Middle frontal gyrus (tissue), 1 donor: Measurements from ENCODE around the gene GPR3.
"Not testable (repeated sequence)": the region's sequence is repeated elsewhere in the genome, so short reads cannot be mapped to it uniquely, and the experiment has no call there.

Experiments used
- DNase-seq: peaks from one replicate; pipeline ENCODE4 v3.0.0-alpha.2; 2015; ENCODE audit warnings: low spot score; ENCODE audit errors: extremely low spot score

Gene GPR3

DNA sequence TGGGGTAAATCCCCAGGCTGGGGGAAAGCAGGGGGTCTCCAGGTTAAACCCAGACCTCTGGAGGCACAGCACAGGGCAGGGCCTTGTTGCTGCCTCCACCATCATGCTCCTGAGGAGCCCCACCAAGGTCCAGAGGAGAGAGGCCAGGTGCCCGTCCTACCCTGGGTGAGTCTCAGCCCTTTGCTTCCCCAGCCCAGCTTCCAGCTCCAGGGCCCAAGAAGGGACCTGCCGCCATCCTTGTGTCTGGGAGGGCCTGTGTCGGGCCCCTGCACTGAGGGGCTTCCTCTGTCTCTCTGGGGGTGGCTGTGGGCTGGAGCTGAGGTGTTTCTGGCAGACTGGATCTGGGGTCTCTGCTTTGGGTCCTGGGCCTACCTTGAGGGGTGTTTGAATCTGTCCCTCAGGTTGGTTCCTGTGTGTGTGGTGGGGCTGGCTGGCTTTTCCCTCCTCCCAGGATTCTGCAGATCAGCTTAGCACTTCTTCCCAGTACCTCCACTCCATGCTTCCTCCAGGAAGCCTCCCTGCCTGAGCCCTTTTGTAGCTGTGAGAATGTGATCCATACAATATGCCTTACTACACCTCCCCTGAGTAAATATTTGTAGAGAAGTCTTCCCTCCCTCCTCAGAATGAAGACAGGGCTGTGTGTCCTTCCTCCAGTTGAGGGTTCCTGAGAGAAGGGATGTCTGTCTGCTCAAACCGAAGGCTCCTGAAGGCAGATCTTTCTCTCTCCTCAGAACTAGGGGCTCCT is 6.2 kb downstream of the GPR3 start:
- DNase-seq: no peak

DNA sequence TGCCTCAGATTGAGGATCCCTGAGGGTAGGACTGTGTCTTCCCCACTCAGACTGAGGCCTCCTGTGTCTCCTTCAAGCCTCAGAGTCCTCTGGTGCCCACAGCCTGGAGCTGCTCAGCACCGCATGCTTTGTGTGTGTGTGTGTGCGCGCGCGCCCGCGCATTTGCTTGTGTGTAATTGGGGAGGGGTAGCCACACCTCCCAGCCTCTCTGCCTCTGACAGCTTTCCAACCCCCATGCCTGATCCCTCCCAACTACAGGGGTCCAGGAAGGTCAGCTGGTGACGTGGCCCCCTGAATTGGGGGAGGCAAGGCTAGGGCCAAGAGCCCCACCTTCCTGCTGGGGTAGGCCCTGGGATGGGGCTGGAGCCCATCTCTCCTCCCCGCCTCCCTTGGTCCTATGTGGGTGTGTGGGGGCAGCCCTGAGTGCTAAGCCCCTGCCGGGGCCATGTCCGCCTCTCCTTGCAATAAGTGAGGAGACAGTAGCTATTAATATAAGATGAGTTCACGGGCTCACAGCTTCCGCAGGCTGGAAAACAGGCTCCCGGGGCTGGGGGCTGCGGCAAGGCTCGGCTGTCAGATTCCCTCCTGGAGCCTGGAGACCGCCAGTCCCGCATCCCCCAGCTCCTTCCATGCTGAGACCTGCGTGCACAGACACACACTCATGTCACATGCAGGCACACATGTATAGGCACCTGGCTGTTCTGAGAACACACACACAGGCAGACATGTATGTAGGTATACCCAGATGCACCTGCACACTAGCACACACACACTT is 7.0 kb downstream of the GPR3 start:
- no peak for DNase-seq

- DNase-seq: no peak
Observed at GRCh38 chr1:27400082-27400962, 7.9 kb downstream of the GPR3 start.

- no peak for DNase-seq
Observed at GRCh38 chr1:27400963-27401341, 8.5 kb downstream of the GPR3 start.

DNA sequence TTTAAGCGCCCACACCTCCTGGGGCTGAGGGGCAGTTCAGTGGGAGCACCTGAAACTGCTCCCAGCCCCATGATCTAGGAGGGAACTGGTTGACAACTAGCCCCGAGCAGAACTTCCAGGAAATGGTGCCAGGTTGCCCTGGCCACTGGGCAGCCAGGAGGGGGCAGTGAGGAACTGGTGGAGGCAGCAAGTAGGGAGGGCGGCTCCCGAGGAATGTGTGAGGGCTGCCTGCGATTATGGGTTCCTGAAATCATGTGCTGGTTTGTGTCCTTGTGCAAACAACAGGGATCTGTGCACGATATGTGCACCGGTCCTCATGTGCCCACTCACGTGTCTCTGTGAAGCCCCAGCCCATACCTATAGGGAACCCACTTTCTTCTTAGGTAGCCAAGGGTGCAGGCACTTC is 9.9 kb downstream of the GPR3 start:
- DNase-seq: no peak

DNA sequence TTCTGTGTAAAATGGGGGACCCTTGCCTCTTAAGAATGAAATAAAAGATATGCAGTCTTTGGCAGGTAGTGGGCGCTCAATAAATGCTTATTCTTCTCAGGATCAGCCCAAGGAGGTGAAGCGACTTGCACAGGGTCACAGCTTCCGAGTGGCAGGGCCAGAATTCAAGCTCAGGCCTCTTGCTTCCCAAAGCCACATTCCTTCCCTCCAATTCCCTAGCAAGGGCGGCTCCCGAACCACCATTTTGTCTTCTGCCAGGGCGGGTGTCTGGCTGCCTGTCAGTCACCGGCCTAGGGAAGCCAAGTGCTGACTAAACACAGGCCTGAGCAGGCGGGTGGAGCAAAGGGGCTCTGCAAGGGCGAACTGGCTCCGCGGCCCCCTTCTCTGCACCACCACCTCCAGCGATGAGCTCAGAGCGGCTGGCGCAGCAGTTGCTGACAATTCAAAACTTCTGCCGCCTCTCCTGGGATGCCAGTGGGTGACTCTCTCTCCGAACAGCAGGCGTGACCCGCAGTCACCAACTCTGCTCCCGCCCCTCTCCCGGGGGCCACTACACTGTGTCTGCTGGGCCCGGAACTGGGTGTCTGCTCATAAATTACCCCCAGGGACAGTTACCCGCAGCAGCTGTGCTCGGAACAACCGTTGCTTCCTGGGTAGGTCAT is 10.8 kb downstream of the GPR3 start:
- no peak for DNase-seq

DNA sequence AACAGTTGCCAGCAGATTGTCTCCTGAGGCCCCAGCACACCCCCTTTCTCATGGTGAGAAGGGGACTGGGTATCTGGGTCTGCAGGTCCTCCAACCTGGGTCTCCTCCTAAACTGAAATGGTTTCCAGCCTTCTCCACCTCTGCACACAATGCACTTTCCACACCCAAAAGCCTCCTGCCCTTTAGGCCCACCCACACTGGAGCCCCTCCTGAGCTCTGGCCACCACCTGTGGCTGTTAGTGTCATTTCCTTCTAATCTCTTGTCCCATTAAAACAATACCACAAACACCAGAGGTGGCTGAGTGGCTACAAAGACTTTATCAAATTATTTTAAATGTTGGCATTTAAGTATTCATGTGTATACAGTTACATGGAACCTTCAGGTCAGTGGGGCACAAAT is 11.5 kb downstream of the GPR3 start:
- no peak for DNase-seq

GRCh38 chr1:27405074-27405473 is 12.7 kb downstream of the GPR3 start:
- no peak for DNase-seq

GRCh38 chr1:27405598-27406361 is 13.4 kb downstream of the GPR3 start:
- not testable (repeated sequence) for DNase-seq

GRCh38 chr1:27406362-27406680 is 13.9 kb downstream of the GPR3 start:
- DNase-seq: no peak

- not testable (repeated sequence) for DNase-seq
Observed at GRCh38 chr1:27406791-27407190, 14.4 kb downstream of the GPR3 start.

DNA sequence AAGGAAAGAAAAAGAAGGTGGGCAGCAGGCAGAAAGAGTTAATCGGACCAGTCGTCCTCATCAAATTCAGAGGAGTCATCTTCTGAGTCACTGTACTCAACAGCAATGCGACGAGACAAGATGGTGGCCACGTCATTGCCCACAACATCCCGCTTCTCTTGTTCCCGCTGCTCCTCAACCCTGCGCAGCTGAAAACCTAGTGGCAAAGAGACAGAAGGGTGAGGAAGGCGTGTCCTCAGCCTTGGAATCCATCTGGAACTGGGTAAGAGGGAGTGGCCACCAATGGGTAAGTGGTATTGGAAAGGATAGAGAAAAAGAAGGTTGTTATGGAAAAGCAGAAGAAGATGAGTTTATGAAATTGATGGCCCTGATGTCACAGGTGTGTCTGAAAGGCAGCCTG is 15.7 kb downstream of the GPR3 start:
- DNase-seq: no peak

GRCh38 chr1:27409669-27410068 is 17.2 kb downstream of the GPR3 start:
- DNase-seq: no peak

DNA sequence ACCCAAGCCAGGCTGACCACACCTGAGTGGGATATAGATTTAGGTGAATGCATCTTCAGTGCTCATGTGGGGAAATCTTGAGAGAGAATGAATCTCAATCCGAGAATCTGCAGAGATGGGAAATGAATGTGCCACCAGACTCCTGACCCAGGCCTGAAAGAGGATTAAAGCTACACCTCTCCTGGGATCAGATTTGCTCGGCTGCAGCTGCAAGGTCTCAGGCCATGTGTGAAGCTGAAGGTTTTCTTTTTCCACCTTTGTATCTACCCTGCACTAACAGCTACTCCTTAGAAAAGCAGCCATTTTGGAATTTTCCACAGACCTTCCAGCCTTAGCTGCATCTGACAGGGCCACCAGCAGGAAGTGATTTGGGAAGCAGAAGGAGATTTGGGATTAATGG is 18.3 kb downstream of the GPR3 start:
- no peak for DNase-seq

DNA sequence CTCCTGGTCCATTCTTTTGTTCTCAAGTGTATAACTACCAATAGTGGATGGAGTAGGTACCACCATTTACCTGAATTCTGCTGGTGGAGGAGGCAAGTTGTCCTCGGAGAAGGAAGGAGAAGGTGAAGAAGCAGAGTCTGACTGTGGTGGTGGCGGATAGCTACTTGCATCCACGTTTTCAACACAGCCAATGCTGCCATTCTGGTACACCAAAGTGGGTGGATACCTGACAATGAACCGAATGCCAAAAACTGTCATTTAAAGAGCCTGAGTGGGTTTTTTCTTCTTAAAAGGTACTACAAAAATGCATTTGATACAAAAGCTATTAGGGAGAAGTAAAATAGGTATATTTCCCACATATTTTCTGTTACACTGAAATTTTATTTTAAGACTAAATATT is 20.1 kb downstream of the GPR3 start:
- DNase-seq: no peak

GRCh38 chr1:27413004-27413403 is 20.6 kb downstream of the GPR3 start:
- DNase-seq: no peak

- DNase-seq: no peak
Observed at GRCh38 chr1:27414091-27414490, 21.7 kb downstream of the GPR3 start.

GRCh38 chr1:27416387-27417111 is 24.1 kb downstream of the GPR3 start:
- DNase-seq: no peak

- no peak for DNase-seq
Observed at GRCh38 chr1:27417713-27418112, 25.3 kb downstream of the GPR3 start.
